Lung microvascular endothelial cell (primary cell): ENCODE data around the gene MAPKAPK5. TPM values are rescaled to one million over a fixed set of nuclear protein-coding genes. Genes with fewer than 3 reads are reported as not detected.
A peak's percentile ranks its signal among the peaks of the same experiment; 100 is the strongest.
"Not testable (repeated sequence)": the region's sequence is repeated elsewhere in the genome, so short reads cannot be mapped to it uniquely, and the experiment has no call there.

Source experiments
- DNase-seq, 2 donors: peaks; one replicate each; pipeline versions ENCODE4 v3.0.0 to v3.0.0-alpha.2; 2010; ENCODE audit warnings: low read depth in 2 of 2
- total RNA-seq: library from RNA; depleted of rRNA; stranded (reverse); fragments of >200 nt; gene quantifications from 2 replicates; pipeline ENCODE4 v1.2.1, GENCODE V29; 2014

Gene MAPKAPK5
- total RNA-seq, 1 donor from 2014 or later = 18.5 TPM

GRCh38 chr12:111886662-111887545 is 44.9 kb downstream of the MAPKAPK5 start:
- no peak for DNase-seq

GRCh38 chr12:111887926-111888745 is 46.1 kb downstream of the MAPKAPK5 start:
- DNase-seq = no peak

DNA sequence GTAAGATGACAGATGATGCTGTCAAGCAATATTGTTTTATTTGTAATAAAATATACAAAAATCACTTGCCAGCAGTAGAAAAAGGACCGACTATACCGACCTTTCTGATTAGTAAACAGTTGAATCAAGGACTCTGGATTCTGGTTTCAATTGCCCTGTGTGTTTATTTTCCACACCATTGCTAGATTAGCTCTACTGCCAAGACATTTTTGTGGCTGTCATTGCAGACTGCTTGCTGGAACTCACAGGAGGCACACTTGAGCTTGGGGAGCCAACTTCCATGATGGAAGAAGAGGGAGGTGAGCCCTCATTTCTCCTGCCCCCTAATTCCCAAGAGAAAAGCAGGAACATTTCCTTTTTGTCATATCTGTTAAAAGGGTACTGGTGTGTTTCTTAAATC is 51.3 kb downstream of the MAPKAPK5 start:
- no peak for DNase-seq

DNA sequence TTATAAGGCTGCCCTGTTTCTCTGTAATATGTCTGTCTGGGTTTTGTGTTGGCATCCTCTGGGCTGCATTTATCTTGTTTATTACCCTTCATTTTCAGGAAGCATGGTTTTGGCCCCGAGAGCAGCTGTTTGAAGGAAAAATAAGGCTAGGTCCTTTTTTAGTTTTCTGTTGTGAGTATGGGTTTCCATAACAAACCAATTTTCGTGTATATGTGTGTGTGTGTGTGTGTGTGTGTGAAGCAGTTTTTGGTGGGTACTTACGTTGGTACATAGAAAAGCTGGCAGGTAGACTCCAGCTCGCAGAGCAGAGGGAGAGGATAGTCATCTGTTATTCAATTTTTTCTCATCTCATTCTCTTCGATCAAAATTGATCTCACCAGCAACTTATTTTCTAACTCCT is 52.5 kb downstream of the MAPKAPK5 start:
- no peak for DNase-seq

- DNase-seq = no peak
Measured at GRCh38 chr12:111901182-111901581, 59.2 kb downstream of the MAPKAPK5 start.

- DNase-seq = no peak
Measured at GRCh38 chr12:111904446-111904975, 62.5 kb downstream of the MAPKAPK5 start.

- DNase-seq = no peak
Measured at GRCh38 chr12:111905502-111905901, 63.5 kb downstream of the MAPKAPK5 start.

DNA sequence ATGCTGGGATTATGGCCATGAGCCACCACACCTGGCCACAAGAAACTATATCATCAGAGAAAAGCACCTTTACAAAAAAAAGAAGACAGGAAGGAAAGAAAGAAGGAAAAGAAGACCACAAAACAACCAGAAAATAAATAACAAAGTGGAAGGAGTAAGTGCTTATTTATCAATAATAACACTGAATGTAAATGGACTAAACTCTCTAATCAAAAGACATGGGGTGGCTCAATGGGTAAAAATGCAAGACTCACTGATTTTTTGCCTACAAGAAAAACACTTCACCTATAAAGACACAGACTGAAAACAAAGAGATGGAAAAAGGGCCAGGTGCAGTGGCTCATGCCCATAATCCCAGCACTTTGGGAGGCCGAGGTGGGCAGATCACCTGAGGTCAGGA is 65.7 kb downstream of the MAPKAPK5 start:
- no peak for DNase-seq

GRCh38 chr12:111925171-111925570 is 83.1 kb downstream of the MAPKAPK5 start:
- peak; percentile 45 to 78 for DNase-seq

DNA sequence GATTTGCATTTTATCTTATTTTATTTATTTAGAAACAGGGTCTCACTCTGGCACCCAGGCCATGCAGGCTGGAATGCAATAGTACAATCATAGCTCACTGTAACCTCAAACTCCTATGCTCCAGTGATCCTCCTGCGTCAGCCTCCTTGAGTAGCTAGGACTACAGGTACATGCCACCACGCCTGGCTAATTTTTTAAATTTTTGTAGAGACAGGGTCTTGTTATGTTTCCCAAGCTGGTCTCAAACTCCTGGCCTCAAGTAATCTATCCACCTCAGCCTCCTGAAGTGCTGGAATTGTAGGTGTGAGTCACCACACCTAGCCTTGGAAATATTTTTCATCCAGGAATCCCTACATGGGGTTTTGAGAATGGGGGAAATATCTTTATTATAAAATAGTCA is 84.6 kb downstream of the MAPKAPK5 start:
- no peak for DNase-seq

- DNase-seq = no peak
Measured at GRCh38 chr12:111927346-111927745, 85.3 kb downstream of the MAPKAPK5 start.

DNA sequence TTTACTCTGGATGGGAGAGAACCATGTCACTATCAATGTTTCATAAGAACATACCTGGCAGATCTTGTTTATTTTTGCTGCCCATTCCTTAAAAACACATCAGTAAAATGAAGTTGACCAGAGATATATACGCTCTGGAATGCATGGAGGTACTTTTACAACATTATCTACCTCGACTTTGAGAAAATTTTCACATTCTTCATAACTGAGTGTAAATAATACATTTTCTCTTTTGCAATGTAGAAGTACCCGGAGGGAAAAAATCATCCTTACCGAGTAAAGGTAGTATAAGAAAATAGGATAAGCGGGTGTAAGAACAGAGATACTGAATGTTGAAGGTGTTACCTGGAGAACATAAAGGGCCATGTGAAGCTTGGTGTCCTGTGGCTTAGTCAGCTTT is 90.2 kb downstream of the MAPKAPK5 start:
- no peak for DNase-seq

DNA sequence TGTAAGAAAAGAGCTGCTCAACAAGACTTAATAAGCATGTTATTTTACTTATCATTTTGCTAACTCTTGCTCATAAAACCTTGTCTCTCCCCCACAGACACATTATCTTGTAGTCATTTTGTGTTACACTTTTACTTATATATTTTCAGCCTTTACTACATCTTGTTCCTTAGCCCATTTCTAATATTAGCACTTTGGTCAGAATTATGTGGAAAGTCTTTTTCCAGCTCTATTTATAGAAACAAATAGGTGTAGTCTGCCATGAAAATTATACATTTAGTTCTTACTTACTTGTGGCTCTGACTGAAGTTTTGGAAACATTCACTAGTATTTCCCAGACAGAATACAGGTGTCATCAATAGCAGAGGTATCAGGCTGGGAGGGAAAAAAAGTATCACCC is 94.8 kb downstream of the MAPKAPK5 start:
- DNase-seq = no peak

GRCh38 chr12:111937429-111937828 is 95.4 kb downstream of the MAPKAPK5 start:
- no peak for DNase-seq

- peak; percentile 67 to 80 for DNase-seq
Measured at GRCh38 chr12:111942557-111942956, 100.5 kb downstream of the MAPKAPK5 start.

DNA sequence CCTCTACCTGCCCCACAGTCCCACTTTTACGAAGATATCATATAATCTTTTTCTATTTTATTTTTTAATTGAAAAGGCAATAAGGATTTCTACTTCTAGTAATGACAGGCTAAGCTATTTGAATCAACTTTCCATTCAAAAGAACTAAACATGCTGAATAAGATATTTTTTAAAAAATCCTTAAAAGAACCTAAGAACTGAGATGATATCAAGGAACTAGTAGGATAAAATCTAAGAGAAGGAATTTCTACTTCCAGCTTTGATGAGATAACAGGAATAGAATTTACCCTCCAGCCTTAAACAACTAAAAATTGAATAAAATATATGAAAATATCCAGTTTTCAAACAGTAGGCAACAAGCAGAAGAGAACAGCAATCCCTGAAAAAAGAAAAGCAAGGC is 101.9 kb downstream of the MAPKAPK5 start:
- DNase-seq = no peak

- DNase-seq = not testable (repeated sequence)
Measured at GRCh38 chr12:111950961-111951676, 109.1 kb downstream of the MAPKAPK5 start.
